Hepatocyte (in vitro differentiated cells): ENCODE data around the gene CDC23.

Source experiments
- EZH2 ChIP-seq: fragments of 200-600 bp; sonication (generic); IDR thresholded peaks from 2 replicates; pipeline ENCODE4 v1.6.1; 2016; ENCODE audit warnings: antibody characterized with exemption, mild to moderate bottlenecking, borderline replicate concordance
- EZH2phosphoT487 ChIP-seq: fragments of 200-600 bp; sonication (generic); IDR thresholded peaks from one replicate; pipeline ENCODE4 v1.6.1; 2018; ENCODE audit warnings: antibody characterized with exemption, mild to moderate bottlenecking, low read depth, moderate library complexity; ENCODE audit not compliant: unreplicated experiment, severe bottlenecking
- TF ChIP-seq, protein P1 (sequence below): fragments of 200-600 bp; sonication (generic); IDR thresholded peaks from 2 replicates; pipeline ENCODE4 v1.5.1; 2016; ENCODE audit warnings: antibody characterized with exemption, mild to moderate bottlenecking; ENCODE audit not compliant: poor library complexity

DNA sequence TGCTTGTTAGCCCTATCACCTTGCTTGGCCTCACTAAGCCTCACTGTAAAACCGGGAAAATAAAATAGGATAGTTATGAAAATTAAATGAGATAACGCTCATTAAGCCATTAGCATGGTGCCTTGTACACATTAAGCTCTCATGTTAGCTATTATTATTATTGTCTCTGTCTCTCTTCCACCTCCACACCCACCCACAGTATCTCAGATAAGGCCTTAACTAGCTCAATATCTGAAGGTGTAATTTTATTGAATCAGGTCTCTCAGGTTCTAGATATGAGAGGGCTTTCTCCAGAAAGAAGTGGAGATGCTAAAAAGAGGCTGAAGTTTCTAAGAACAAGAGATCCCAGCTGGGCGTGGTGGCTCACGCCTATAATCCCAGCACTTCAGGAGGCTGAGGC, 33.7 kb upstream of the CDC23 start:
- TF ChIP-seq EZH2phosphoT487 (no peak), EZH2 (no peak)
- TF ChIP-seq, protein P1, sequence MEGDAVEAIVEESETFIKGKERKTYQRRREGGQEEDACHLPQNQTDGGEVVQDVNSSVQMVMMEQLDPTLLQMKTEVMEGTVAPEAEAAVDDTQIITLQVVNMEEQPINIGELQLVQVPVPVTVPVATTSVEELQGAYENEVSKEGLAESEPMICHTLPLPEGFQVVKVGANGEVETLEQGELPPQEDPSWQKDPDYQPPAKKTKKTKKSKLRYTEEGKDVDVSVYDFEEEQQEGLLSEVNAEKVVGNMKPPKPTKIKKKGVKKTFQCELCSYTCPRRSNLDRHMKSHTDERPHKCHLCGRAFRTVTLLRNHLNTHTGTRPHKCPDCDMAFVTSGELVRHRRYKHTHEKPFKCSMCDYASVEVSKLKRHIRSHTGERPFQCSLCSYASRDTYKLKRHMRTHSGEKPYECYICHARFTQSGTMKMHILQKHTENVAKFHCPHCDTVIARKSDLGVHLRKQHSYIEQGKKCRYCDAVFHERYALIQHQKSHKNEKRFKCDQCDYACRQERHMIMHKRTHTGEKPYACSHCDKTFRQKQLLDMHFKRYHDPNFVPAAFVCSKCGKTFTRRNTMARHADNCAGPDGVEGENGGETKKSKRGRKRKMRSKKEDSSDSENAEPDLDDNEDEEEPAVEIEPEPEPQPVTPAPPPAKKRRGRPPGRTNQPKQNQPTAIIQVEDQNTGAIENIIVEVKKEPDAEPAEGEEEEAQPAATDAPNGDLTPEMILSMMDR = no peak
